Neural cell (in vitro differentiated cells): ENCODE measurements around the gene SPG11.
"Not testable (repeated sequence)": the region's sequence is repeated elsewhere in the genome, so short reads cannot be mapped to it uniquely, and the experiment has no call there.

Source experiments
- EP300 ChIP-seq: fragments of 450-650 bp; conservative IDR thresholded peaks from 2 replicates; pipeline ENCODE4 v1.6.1; 2014; ENCODE audit warnings: antibody characterized with exemption, mild to moderate bottlenecking, moderate library complexity; ENCODE audit not compliant: poor library complexity, severe bottlenecking
- EZH2 ChIP-seq: fragments of 200-600, 300-800 bp; shearing (Covaris generic), sonication (generic); IDR thresholded peaks from 2 replicates; pipeline ENCODE4 v1.6.1; 2014; ENCODE audit warnings: antibody characterized with exemption, low read length, borderline replicate concordance, mild to moderate bottlenecking; ENCODE audit not compliant: insufficient read depth, poor library complexity, severe bottlenecking
- MXI1 ChIP-seq: fragments of 450-650 bp; conservative IDR thresholded peaks from 2 replicates; pipeline ENCODE4 v1.6.1; 2014; ENCODE audit warnings: antibody characterized with exemption, mild to moderate bottlenecking; ENCODE audit not compliant: poor library complexity, severe bottlenecking
- POLR2AphosphoS5 ChIP-seq: IDR thresholded peaks from 2 replicates; pipeline ENCODE4 v1.6.1; 2012
- RAD21 ChIP-seq: fragments of 450-650 bp; conservative IDR thresholded peaks from 2 replicates; pipeline ENCODE4 v1.6.1; 2014; ENCODE audit warnings: antibody characterized with exemption, mild to moderate bottlenecking, moderate library complexity
- TAF1 ChIP-seq: IDR thresholded peaks from 2 replicates; pipeline ENCODE4 v1.6.1; 2012; ENCODE audit warnings: low read depth
- TF ChIP-seq, protein P1 (sequence below): fragments of 450-650 bp; IDR thresholded peaks from 2 replicates; pipeline ENCODE4 v1.5.1; 2014; ENCODE audit warnings: antibody characterized with exemption, mild to moderate bottlenecking, moderate library complexity; ENCODE audit not compliant: poor library complexity, severe bottlenecking
- TF ChIP-seq, protein P2 (sequence below): IDR thresholded peaks from 2 replicates; pipeline ENCODE4 v1.6.1; 2012; ENCODE audit warnings: borderline replicate concordance

GRCh38 chr15:44625286-44625685 lies 38.2 kb downstream of the SPG11 start:
- TF ChIP-seq, protein P1, sequence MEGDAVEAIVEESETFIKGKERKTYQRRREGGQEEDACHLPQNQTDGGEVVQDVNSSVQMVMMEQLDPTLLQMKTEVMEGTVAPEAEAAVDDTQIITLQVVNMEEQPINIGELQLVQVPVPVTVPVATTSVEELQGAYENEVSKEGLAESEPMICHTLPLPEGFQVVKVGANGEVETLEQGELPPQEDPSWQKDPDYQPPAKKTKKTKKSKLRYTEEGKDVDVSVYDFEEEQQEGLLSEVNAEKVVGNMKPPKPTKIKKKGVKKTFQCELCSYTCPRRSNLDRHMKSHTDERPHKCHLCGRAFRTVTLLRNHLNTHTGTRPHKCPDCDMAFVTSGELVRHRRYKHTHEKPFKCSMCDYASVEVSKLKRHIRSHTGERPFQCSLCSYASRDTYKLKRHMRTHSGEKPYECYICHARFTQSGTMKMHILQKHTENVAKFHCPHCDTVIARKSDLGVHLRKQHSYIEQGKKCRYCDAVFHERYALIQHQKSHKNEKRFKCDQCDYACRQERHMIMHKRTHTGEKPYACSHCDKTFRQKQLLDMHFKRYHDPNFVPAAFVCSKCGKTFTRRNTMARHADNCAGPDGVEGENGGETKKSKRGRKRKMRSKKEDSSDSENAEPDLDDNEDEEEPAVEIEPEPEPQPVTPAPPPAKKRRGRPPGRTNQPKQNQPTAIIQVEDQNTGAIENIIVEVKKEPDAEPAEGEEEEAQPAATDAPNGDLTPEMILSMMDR, result not testable (repeated sequence)
- TF ChIP-seq TAF1, EZH2, POLR2AphosphoS5, RAD21, MXI1, EP300: not testable (repeated sequence)
- TF ChIP-seq, protein P2, sequence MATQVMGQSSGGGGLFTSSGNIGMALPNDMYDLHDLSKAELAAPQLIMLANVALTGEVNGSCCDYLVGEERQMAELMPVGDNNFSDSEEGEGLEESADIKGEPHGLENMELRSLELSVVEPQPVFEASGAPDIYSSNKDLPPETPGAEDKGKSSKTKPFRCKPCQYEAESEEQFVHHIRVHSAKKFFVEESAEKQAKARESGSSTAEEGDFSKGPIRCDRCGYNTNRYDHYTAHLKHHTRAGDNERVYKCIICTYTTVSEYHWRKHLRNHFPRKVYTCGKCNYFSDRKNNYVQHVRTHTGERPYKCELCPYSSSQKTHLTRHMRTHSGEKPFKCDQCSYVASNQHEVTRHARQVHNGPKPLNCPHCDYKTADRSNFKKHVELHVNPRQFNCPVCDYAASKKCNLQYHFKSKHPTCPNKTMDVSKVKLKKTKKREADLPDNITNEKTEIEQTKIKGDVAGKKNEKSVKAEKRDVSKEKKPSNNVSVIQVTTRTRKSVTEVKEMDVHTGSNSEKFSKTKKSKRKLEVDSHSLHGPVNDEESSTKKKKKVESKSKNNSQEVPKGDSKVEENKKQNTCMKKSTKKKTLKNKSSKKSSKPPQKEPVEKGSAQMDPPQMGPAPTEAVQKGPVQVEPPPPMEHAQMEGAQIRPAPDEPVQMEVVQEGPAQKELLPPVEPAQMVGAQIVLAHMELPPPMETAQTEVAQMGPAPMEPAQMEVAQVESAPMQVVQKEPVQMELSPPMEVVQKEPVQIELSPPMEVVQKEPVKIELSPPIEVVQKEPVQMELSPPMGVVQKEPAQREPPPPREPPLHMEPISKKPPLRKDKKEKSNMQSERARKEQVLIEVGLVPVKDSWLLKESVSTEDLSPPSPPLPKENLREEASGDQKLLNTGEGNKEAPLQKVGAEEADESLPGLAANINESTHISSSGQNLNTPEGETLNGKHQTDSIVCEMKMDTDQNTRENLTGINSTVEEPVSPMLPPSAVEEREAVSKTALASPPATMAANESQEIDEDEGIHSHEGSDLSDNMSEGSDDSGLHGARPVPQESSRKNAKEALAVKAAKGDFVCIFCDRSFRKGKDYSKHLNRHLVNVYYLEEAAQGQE, result not testable (repeated sequence)
